Left lung (tissue), 10 donors: ENCODE results near the gene MPP3. TPM values are rescaled to one million over a fixed set of nuclear protein-coding genes. Genes with fewer than 3 reads are reported as not detected.
A peak's percentile ranks its signal among the peaks of the same experiment; 100 is the strongest.

Source experiments
- ATAC-seq: fragments of 200-7000 bp; cut with Tn5 transposase; one replicate; pipeline ENCODE4 v1.9.1; 2020; ENCODE audit warnings: moderate library complexity
- DNase-seq, 4 donors: peaks; one replicate each; pipeline ENCODE4 v3.0.0-alpha.2; 2013 to 2020
- H3K27ac ChIP-seq, 2 donors: fragments of 200-600 bp; sonication (generic) in 1 of 2; one replicate each; pipeline versions ENCODE4 v1.5.0 to v1.8.0; 2020 to 2021
- H3K27me3 ChIP-seq, 2 donors: fragments of 200-600 bp; sonication (generic) in 1 of 2; one replicate each; pipeline versions ENCODE4 v1.5.0 to v1.8.0; 2020 to 2021
- H3K36me3 ChIP-seq, 2 donors: fragments of 200-600 bp; sonication (generic) in 1 of 2; one replicate each; pipeline versions ENCODE4 v1.5.0 to v1.8.0; 2020 to 2021
- H3K4me1 ChIP-seq, 2 donors: fragments of 200-600 bp; one replicate each; pipeline ENCODE4 v1.8.0; 2021
- H3K4me3 ChIP-seq, 2 donors: fragments of 200-600 bp; sonication (generic) in 1 of 2; one replicate each; pipeline versions ENCODE4 v1.5.0 to v1.8.0; 2020 to 2021; ENCODE audit warnings: mild to moderate bottlenecking in 1 of 2
- H3K9me3 ChIP-seq, 2 donors: fragments of 200-600 bp; sonication (generic) in 1 of 2; one replicate each; pipeline versions ENCODE4 v1.5.0 to v1.8.0; 2020 to 2021
- CTCF ChIP-seq, 2 donors: fragments of 200-600 bp; sonication (generic) in 1 of 2; IDR thresholded peaks; one replicate each; pipeline versions ENCODE4 v1.5.0 to v1.8.0; 2021; ENCODE audit warnings: antibody characterized with exemption in 2 of 2
- intact Hi-C, 2 donors: fragments of 100-400 bp; cut with DNase I; formaldehyde crosslinking; loops; one replicate each; pipeline versions ENCODE4 v1.11.2 to v1.14.2; 2022
- polyA plus RNA-seq, 6 donors: library from polyadenylated mRNA; unstranded; fragments of 120-200 nt; gene quantifications; one replicate each; pipeline ENCODE4 v1.2.1, GENCODE V29; 2013; ENCODE audit not compliant: insufficient read length in 6 of 6
- total RNA-seq, 2 donors: library from RNA; stranded (reverse); fragmentation: NEBNext Ultra II Directional; extraction: Animal tissue kit (Norgen Biotek cat#: 25700); gene quantifications; one replicate each; pipeline ENCODE4 v1.2.1, GENCODE V29; 2021
- donor health status: DM: no; HTN: yes; CAD: no.
- donor health status: DM: no; HTN: no; CAD: no.

The MPP3 gene
- total and polyA plus RNA-seq, 8 donors: 8.0 to 17.9 (median 13.0) TPM

GRCh38 chr17:43758086-43758485 lies 74.9 kb downstream of the MPP3 start:
- DNase-seq: no peak
- H3K27me3 ChIP-seq: peaks cover 26 to 47% of the 10 kb centered on the region in 2 donors
- no peak for TF ChIP-seq CTCF (IDR thresholded peaks at IDR 0.05)
- no peaks in the 10 kb centered on the region for H3K9me3 ChIP-seq
- peaks cover 0 to 9% of the 10 kb centered on the region in 2 donors for H3K4me1 ChIP-seq
- no peaks in the 10 kb centered on the region for H3K36me3 ChIP-seq
- H3K4me3 ChIP-seq: no peak overlapping the region
- intact Hi-C loops: loop anchor here in 1 of 2 donors (5.0 kb wide), 1 partner anchor 71 kb away; no protein-coding TSS in a partner anchor
- H3K27ac ChIP-seq: no peak overlapping the region
- no peak for ATAC-seq

- Histone ChIP-seq H3K36me3 (no peaks in the 10 kb centered on the region), H3K27me3 (peaks cover 26 to 47% of the 10 kb centered on the region in 2 donors), H3K4me3 (no peak overlapping the region), H3K4me1 (peaks cover 0 to 9% of the 10 kb centered on the region in 2 donors), H3K27ac (no peak overlapping the region), H3K9me3 (no peaks in the 10 kb centered on the region)
- intact Hi-C loops: loop anchor here (2.0 to 5.0 kb wide), 2 partner anchors 60 to 70 kb away; no protein-coding TSS in a partner anchor
- DNase-seq (no peak), ATAC-seq (no peak)
- TF ChIP-seq CTCF (IDR thresholded peaks at IDR 0.05): no peak
Measured at GRCh38 chr17:43757171-43757660, 75.7 kb downstream of the MPP3 start.

- no peak for ATAC-seq
- intact Hi-C loops: loop anchor here (2.0 to 5.0 kb wide), 2 partner anchors 59 to 69 kb away; no protein-coding TSS in a partner anchor
- Histone ChIP-seq H3K4me1 (peaks cover 0 to 9% of the 10 kb centered on the region in 2 donors), H3K27ac (no peak overlapping the region), H3K9me3 (no peaks in the 10 kb centered on the region), H3K27me3 (peaks cover 26 to 47% of the 10 kb centered on the region in 2 donors), H3K36me3 (no peaks in the 10 kb centered on the region), H3K4me3 (no peak overlapping the region)
- DNase-seq: no peak
- TF ChIP-seq CTCF (IDR thresholded peaks at IDR 0.05): no peak
Measured at GRCh38 chr17:43756201-43756600, 76.7 kb downstream of the MPP3 start.

- no peak overlapping the region for H3K4me3 ChIP-seq
- ATAC-seq (peak; percentile 48), DNase-seq (peak in 1 of 4 donors; percentile 54)
- peaks cover 26 to 47% of the 10 kb centered on the region in 2 donors for H3K27me3 ChIP-seq
- H3K36me3 ChIP-seq: no peaks in the 10 kb centered on the region
- no peaks in the 10 kb centered on the region for H3K9me3 ChIP-seq
- H3K4me1 ChIP-seq: peaks cover 0 to 9% of the 10 kb centered on the region in 2 donors
- intact Hi-C loops: loop anchor here in 1 of 2 donors (5.0 kb wide), 1 partner anchor 68 kb away; no protein-coding TSS in a partner anchor
- no peak for TF ChIP-seq CTCF (IDR thresholded peaks at IDR 0.05)
- H3K27ac ChIP-seq: no peak overlapping the region
Measured at GRCh38 chr17:43755389-43755875, 77.5 kb downstream of the MPP3 start.

- no peak overlapping the region for H3K4me3 ChIP-seq
- no peak overlapping the region for H3K27ac ChIP-seq
- intact Hi-C loops: loop anchor here in 1 of 2 donors (5.0 kb wide), 1 partner anchor 68 kb away; no protein-coding TSS in a partner anchor
- H3K27me3 ChIP-seq: peaks cover 26 to 48% of the 10 kb centered on the region in 2 donors
- no peak for DNase-seq
- H3K9me3 ChIP-seq: no peaks in the 10 kb centered on the region
- TF ChIP-seq CTCF (IDR thresholded peaks at IDR 0.05): no peak
- H3K4me1 ChIP-seq: peaks cover 0 to 9% of the 10 kb centered on the region in 2 donors
- ATAC-seq: no peak
- no peaks in the 10 kb centered on the region for H3K36me3 ChIP-seq
Measured at GRCh38 chr17:43754947-43755346, 78.0 kb downstream of the MPP3 start.
